ENCODE measurements around the gene DCTN1. TPM values are rescaled to one million over a fixed set of nuclear protein-coding genes. Genes with fewer than 3 reads are reported as not detected.
"Not testable (repeated sequence)": the region's sequence is repeated elsewhere in the genome, so short reads cannot be mapped to it uniquely, and the experiment has no call there.

The DCTN1 gene
- polyA plus RNA-seq, 2 of the 4 experiments (the other 2 are of a cell fraction) = 95.1 to 106 TPM

DNA sequence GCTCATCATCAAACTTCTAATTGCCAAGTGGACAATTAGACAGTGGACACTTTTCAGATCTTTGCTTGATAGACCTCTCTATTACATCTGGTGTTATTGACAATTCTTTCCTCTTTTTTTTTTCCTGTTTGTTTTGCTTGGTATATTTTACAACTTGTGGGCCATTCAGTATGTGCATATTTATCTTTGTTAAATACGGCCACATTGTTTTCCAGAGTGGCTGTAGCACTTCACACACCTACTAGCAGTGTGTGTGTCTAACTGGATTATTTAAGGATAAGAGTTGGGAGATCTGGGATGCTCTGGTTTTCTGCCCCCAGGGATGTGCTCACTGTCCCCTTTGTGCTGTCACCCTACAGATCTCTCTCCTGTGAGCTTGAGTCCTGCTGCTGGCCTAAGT is 32.8 kb downstream of the DCTN1 start:
- ATAC-seq (no peak), FAIRE-seq (no peak), DNase-seq (ENCODE audit: low read depth in 1 of 2, low spot score in 1 of 2) (no peak)
- Histone ChIP-seq H3K4me1 (no peaks in the 10 kb centered on the region), H3K27ac (no peak overlapping the region), H3K4me2 (no peak overlapping the region), H3K4me3 (no peak overlapping the region), H3K9me3 (no peaks in the 10 kb centered on the region)
- TF ChIP-seq CHD2 (IDR thresholded peaks at IDR 0.05; ENCODE audit: low read length, partially characterized antibody) (no peak), PHF8 (IDR thresholded peaks at IDR 0.05; ENCODE audit: borderline replicate concordance, low read depth) (no peak), POLR2AphosphoS2 (conservative IDR thresholded peaks at IDR 0.05; ENCODE audit: low read length) (no peak), RARB (CRISPR knock-in tag; IDR thresholded peaks at IDR 0.05) (no peak), SREBF2 (IDR thresholded peaks at IDR 0.05) (no peak), CEBPB (IDR thresholded peaks at IDR 0.05) (no peak), EHF (CRISPR knock-in tag; IDR thresholded peaks at IDR 0.05) (no peak), FOSB (CRISPR knock-in tag; IDR thresholded peaks at IDR 0.05) (no peak)
- CTCF ChIA-PET = interaction anchor here (1.0 to 5.2 kb wide), 2 partner anchors 13 to 45 kb away, joined by 3 to 28 read pairs; no protein-coding TSS in a partner anchor
- 85% methylated on average over 1 of the region's 1 CpG for WGBS (ENCODE audit: missing lambda C conversion rate)
- POLR2A ChIA-PET = no interaction called here

DNA sequence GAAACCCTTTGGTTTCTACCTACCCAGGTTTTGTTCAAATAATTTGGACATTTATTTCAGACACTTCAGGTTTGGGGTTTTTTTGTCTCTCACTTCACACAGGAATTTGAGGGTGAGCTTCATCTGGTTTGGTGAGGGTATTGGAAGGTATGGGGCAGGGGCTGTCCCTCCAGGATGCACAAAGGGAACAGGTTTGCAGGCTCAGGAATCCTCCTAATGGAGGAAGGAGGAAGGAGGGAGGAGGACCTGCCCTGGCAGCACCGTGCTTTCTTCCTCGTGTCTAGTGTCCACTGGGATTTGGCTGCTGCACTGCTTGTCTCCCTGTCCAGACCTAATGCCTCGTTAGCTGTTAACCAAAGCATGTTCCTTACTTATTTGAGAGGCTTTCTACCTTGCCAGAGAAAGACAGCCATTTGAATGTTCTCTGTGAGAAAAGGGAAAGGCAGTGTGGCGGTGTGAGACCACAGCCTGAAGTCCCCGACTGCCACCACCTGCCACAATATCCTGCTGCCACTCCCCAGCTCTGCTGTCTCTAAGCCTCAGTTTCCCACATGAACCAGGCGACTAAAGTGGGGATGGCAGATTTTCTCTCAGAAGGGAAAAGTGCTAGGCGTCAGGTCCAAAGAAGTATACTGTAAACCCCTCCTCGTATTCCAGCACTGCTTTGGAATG is 34.7 kb downstream of the DCTN1 start:
- FAIRE-seq = no peak
- ChIA-PET POLR2A (no interaction called here), CTCF (interaction anchor here (0.6 to 5.2 kb wide), 3 partner anchors 11 to 213 kb away, joined by 3 to 28 read pairs (median 5); no protein-coding TSS in a partner anchor)
- 73% methylated on average over 8 of the region's 8 CpGs for WGBS (ENCODE audit: missing lambda C conversion rate)
- Histone ChIP-seq H3K4me2 (no peak overlapping the region), H3K4me1 (no peaks in the 10 kb centered on the region), H3K9me3 (no peaks in the 10 kb centered on the region), H3K4me3 (no peak overlapping the region), H3K27ac (no peak overlapping the region)
- no peak for DNase-seq (ENCODE audit: low read depth in 1 of 2, low spot score in 1 of 2)
- peak in 1 of 2 experiments; percentile 30; a peak in 2 of 6 replicates for ATAC-seq
- TF ChIP-seq MAFK (IDR thresholded peaks at IDR 0.05; ENCODE audit: partially characterized antibody) (no peak), GATA3 (IDR thresholded peaks at IDR 0.05; ENCODE audit: borderline replicate concordance) (no peak), CBX2 (IDR thresholded peaks at IDR 0.05; ENCODE audit: borderline replicate concordance, low read depth) (no peak), POLR2A (IDR thresholded peaks at IDR 0.05; ENCODE audit: low read length) (0 out of 2 replicates have a peak, but pooled peaks have one; percentile 7), RAD21 (conservative IDR thresholded peaks at IDR 0.05 in 1 of 2, IDR thresholded peaks at IDR 0.05 in 1 of 2) (no peak), SMC3 (IDR thresholded peaks at IDR 0.05) (no peak)

DNA sequence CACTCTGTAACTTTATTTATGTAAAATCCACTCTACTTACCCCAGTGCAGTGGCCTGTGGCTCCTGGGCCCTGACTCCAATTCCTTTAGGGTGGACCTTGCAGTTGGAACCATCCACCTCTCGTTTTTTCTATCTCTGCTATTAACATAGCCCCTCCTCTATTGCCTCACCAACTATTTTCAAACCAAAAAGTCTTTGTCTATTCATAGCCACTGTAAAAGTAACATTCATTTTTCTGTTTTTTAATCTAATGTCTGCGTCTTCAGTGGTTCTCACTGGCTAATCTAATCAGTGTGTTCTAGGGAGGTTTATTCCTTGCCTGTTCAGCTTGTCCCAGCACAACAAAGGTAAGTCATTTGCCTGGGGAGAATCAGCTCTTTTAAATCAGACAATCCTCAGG is 36.8 kb downstream of the DCTN1 start, which contains the start of gene SLC4A5:
TSS of gene SLC4A5 (minus strand) at position 101 of the 400 bp plus-strand sequence. CDS start 28,393 bp downstream, outside the sequence.
- no peak within 1 kb of the TSS for H3K4me3 ChIP-seq
- H3K27ac ChIP-seq = no peak within 1 kb of the TSS
- TF ChIP-seq ZFP36 (IDR thresholded peaks at IDR 0.05; ENCODE audit: borderline replicate concordance, partially characterized antibody) = no peak
- no peak for TF ChIP-seq CHD2 (IDR thresholded peaks at IDR 0.05; ENCODE audit: low read length, partially characterized antibody)
- TF ChIP-seq, protein P1, sequence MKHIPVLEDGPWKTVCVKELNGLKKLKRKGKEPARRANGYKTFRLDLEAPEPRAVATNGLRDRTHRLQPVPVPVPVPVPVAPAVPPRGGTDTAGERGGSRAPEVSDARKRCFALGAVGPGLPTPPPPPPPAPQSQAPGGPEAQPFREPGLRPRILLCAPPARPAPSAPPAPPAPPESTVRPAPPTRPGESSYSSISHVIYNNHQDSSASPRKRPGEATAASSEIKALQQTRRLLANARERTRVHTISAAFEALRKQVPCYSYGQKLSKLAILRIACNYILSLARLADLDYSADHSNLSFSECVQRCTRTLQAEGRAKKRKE (CRISPR knock-in tag; IDR thresholded peaks at IDR 0.05; ENCODE audit: low read depth) = no peak
- no peak for TF ChIP-seq PHF8 (IDR thresholded peaks at IDR 0.05; ENCODE audit: borderline replicate concordance, low read depth)
- no peak for TF ChIP-seq NR3C1 (IDR thresholded peaks at IDR 0.05)
- no peak for TF ChIP-seq HEYL (CRISPR knock-in tag; IDR thresholded peaks at IDR 0.05)
- no peak for TF ChIP-seq RCOR1 (IDR thresholded peaks at IDR 0.05; ENCODE audit: low read depth, low read length)
- TF ChIP-seq KDM1A (IDR thresholded peaks at IDR 0.05; ENCODE audit: low read depth) = no peak
- TF ChIP-seq, protein P2, sequence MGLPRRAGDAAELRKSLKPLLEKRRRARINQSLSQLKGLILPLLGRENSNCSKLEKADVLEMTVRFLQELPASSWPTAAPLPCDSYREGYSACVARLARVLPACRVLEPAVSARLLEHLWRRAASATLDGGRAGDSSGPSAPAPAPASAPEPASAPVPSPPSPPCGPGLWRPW (IDR thresholded peaks at IDR 0.05) = no peak
- no peak for DNase-seq (ENCODE audit: low read depth in 1 of 2, low spot score in 1 of 2)
- no peak for ATAC-seq
- 41% methylated on average over 2 of the region's 2 CpGs for WGBS (ENCODE audit: missing lambda C conversion rate)
- H3K9me3 ChIP-seq = no peaks in the 10 kb centered on the region
- no peak within 1 kb of the TSS for H3K4me2 ChIP-seq
- ChIA-PET CTCF (interaction anchor here (5.2 kb wide), 1 partner anchor 9 kb away, joined by 28 read pairs; no protein-coding TSS in a partner anchor), POLR2A (no interaction called here)
- H3K4me1 ChIP-seq = no peaks in the 10 kb centered on the region
- no peak for FAIRE-seq

DNA sequence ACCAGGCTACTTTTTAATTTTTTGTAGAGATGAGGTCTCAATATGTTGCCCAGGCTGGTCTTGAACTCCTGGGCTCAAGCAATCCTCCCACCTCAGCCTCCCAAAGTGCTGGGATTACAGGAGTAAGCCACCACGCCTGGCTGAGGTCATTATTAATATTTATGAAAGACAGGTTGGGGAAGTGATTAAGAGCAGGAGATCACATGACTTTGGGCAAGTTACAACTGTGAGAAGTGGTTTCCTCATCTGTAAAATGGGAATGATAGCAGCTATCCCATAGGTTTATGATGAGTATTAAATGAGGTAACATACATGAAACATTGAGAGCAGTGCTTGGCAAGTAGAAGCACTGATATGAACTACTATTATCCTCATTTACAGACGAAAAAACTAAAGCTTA is 43.9 kb downstream of the DCTN1 start:
- H3K4me1 ChIP-seq; H3K9me3 ChIP-seq; DNase-seq (ENCODE audit: low read depth in 1 of 2, low spot score in 1 of 2); H3K4me2 ChIP-seq; H3K27ac ChIP-seq; FAIRE-seq; H3K4me3 ChIP-seq; POLR2A ChIA-PET; ATAC-seq: not testable (repeated sequence)
- CTCF ChIA-PET = interaction anchor here (0.8 to 5.1 kb wide), 16 partner anchors 13 to 512 kb away, joined by 3 to 105 read pairs (median 12); no protein-coding TSS in a partner anchor
- whole genome bisulfite sequencing (ENCODE audit: missing lambda C conversion rate) = 25% methylated on average over 2 of the region's 2 CpGs

Data from A549 (cell line).